HG03039 (cell line): ENCODE measurements around the gene CCR6.
A peak's percentile ranks its signal among the peaks of the same experiment; 100 is the strongest.

Experiments used
- ATAC-seq: cut with Tn5 transposase; IDR thresholded peaks from one replicate; pipeline ENCODE4 v1.9.1; 2021; ENCODE audit warnings: mild to moderate bottlenecking, moderate library complexity; ENCODE audit not compliant: unreplicated experiment

The CCR6 gene

DNA sequence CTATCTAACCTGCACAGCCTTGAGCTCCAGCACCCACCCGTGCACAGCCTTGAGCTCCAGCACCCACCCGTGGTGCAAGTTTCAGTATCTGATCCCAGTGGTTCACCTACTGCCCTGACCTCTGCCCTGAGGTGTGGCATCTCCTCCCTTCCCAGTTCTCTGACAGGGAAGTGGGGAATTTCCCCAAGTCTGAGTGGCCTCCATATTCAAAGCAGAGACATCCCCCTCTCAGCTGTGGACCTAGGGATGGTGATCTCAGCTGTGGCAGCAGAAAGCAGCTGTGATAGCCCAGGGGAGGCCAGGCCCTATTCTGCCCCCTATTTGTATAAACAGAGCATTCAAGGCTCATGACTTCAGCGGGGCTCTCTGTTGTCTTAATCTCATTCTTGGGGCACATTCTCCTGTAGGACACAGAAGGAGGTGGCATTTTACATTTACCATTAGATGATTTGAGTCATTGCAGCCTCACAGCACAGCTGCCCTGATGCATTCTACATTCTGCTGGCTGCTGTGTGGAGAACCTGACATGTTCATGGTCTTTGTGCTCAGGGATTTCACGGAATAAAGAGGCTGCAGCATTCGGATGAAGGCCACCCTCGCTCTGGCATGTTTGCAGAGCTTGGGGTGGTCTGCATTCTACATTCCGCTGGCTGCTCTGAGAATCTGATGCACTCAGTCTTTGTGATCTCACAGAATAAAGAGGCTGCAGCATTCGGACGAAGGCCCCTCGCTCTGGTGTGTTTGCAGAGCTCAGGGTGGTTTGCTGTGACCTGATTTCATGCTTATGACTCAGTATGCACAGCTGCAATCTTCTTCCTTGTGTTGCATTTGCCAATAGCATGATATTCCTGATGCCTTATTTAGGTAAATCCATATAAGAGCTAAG, 17.9 kb downstream of the CCR6 start:
- no peak for ATAC-seq

DNA sequence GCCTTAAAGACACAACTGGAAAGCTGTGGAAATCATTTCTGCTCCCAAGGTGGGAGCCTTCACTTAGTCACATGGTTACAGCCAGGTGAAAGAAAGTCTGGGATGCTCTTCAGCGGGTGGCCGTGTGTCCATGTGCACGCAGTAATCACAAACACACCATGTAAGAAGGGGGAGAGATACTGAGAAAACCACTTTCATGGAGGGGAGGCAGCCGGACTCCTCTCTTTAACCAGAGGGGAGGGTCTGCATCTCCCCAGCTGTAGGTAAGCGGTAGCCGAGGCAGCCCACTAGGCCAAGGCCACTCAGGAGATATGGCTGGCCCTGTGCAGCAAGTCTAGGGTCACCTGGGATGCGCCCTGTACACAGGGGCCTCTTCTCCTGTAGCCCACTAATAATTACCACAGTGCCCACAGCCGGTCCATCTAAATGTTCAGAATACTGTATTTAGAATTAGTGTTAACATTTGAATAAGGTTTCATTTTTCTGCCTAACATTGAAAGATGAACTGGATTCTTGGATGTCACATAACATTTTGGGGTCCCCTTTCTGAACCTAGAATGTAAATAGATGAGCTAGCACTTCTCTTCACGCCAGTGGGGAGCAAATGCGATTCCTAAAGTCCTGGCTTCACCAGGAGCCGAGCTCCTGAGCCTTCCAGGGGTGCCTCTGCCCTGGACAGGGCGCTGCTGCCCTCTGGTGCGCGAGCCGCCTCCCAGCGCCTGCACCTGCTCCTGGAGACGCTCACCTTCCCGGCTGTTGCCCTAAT, 19.0 kb downstream of the CCR6 start:
- ATAC-seq, result peak; percentile 68

DNA sequence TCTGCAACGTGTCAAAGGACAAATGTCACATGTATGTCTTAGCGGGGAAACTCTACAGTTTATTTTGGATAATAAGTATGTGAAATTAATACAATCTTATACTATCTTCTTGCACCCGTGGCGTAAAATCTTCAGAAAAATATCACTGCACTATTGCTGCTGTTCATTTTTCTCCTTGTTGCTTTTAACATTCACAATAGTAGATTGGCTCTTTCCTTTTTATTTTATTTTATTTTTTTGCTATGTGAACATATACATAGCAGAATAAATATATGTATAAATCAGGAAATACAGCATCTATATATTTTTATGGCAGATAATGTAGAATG, 19.5 kb downstream of the CCR6 start:
- no peak for ATAC-seq

DNA sequence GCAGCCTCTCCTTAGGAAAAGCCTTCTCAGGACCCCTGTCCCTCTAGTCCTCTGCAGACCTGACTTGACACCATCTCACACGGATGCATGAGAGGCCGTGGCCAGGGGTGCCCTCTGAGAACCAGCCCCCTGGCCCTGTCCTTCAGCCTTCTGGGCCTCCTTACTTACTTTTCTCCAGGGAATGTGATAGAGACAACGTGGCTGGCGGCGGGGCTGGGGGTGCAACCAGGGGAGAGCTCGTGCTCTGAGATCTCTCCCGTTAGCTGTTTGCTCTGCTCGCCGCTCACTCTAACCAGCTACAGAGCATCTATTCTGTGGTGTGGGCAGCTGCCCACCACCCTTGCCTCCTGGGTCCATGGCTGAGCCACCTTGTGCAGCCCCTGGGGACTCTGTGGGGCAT, 20.1 kb downstream of the CCR6 start:
- ATAC-seq, result no peak

DNA sequence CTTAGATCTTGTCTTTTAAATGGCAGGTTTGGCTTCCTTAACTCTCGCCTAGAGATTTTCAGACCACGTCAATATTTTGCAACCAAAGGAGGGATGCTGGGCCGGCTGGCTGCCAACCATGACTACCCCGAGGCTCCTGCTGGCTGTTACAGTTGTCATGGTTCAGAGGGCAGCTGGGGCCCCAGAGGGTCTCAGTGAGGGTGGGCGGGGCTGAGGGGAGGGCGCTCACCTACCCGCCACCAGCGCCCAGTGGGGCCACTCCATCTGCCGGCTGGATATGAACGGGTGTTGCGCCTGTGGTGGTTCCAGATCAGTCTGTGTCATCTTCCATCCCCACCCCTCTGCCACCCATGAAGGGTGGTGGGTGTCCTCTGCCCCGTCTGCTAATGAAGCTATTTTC, 22.6 kb downstream of the CCR6 start:
- no peak for ATAC-seq

DNA sequence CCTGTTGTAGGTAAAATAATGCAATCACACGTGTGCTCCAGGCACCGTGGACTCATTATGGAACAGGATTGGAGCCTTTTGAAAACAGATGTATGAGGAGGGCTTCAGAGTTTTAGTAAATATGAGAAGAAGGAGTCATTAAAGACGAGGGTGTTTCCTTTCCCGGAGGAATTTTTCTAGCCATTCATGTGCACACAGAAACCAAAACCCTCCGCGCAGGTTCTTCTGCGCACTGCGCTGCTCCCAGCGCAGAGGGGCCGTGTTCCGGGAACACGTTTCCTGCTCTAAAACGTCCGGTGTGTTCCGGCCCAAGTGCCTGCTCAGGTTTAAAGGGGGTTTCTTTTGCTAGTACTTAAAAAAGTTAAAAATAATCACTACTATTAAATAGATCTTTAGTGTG, 23.2 kb downstream of the CCR6 start:
- no peak for ATAC-seq

DNA sequence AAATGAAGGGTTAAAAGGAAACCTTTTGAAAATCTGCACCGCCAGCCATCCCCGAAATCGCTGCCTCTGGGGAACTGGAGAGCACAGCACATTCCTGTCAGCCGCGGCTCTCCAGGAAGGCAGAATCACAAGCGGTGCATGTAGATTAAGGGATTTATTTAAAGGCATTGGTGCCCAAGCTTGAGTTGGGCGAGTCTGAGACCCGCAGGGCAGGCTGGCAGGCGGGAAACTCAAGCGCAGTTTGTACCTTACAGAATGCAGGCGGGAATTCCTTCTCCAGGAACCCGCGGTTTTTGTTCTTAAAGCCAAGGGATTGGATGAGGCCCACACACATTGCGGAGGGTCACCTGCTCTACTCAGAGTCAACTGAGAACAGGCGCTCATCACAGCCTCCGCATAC, 24.1 kb downstream of the CCR6 start:
- ATAC-seq, result no peak

DNA sequence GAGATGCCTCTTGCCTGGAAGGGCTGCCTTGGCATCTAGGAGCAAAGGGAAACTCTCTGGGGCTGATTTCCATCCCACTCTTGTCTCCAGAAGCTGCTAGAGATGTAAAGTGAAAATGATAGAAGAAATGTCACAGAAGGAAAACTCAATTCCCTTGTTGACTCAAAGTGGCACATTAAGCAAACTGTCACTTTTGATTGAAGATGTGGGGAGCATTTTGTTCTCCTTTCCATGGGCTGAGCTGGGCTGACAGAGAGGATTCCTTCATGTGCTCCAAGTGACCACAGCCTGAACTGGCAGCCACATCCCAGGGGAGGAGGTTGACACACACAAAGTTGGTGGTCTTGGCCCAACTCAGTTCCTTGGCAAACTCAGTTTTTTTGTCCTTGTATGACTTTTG, 25.1 kb downstream of the CCR6 start:
- no peak for ATAC-seq

DNA sequence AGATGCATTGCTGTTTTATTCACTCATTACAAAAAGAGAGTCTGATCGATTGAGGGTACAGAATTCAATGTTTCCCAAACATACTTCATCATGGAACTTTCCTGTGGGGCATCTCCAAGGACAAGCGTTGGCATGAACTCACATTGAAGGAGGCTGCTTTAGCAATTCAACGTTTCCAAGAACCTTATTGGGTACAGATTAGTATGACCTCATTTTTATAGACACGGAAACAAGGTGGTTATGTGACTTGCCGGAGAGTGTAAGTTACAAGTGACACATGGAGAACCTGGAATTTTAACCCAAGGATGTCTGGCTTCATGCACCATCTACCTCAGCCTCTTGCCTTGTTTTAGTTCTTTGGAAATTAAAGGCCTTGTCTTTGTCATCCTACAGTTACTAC, 26.1 kb downstream of the CCR6 start:
- no peak for ATAC-seq

DNA sequence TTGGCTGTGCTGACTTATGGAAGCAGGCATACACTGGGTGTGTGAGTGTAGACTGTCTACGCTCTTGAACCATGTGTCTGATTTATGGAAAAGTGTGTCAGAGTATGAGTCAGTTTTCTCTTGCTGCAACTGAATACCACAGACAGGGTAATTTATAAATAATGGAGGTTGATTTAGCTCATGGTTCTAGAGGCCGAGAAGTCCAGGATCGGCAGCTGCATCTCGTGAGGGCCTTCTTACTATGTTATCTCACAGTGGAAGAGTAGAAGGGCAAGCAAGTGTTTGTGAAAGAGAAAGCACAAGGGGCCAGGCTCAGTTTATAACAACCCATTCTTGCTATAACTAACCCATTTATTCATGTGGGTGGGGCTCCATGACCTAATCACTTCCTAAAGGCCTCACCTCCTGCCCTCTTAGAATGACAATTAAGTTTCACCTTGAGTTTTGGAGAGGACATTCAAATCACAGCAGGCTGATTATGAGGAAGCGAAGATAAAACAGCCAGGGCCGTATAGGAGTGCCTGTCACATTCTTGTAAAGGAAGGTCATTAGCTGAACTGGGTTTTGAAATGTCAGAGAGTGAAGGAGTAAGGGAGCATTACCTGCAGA, 28.1 kb downstream of the CCR6 start:
- ATAC-seq, result peak; percentile 55

DNA sequence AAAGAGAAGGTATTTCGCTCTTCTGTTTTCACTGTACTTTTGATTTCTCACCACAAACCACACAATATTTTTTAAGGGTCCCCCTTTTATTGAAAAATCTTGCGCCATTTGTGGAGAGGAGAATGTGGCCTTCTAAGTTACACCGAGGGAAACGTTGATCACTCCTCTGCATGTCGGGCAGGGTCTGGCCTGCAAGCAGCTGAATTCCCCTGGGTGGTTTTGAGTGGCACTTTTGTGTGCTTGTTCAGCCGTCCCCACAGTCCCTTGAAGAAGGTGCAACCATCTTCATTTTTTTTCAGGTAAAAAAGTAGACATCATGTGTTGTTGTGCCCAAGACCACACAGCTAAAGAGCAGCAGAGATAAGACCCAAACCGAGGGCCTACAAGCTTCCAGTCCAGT, 28.8 kb downstream of the CCR6 start:
- ATAC-seq, result no peak

DNA sequence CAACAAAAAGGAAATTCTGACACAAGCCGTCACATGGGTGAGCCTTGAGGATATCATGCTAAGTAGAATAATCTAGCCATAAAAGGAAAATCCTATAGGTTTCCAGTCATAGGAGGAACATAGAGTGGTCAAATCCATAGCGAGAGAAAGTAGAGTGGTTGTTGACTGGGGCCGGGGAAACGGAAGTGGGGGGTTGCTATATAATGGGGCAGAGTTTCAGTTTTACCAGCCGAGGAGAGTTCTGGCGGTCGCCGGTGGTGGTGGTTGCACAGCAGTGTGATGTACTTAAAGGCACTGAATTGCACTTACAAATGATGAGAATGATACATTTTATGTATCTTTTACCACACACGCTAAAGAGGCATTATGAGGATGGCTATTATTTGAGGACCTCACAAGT, 30.0 kb downstream of the CCR6 start:
- no peak for ATAC-seq

DNA sequence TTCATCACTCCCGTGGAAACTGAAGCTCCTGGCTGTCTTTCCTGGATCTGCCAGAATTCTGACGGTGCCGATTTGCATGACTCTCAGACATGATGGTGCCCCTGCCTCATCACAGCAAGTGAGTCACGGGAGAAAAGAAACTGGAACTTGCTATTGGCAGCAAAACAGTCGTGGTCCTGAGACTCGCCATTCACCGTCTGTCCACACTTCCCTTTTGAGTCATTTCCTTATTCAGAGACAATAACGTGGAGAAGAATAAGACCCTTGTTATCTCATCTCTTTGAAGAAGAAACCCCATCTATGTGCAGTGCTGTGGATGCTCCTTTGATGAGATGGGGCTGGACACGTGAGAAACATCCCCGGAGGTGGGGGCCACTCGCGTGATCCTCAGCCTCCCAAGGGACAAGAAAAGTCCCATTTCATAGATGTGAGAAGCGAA, 30.6 kb downstream of the CCR6 start:
- peak; percentile 43 for ATAC-seq

DNA sequence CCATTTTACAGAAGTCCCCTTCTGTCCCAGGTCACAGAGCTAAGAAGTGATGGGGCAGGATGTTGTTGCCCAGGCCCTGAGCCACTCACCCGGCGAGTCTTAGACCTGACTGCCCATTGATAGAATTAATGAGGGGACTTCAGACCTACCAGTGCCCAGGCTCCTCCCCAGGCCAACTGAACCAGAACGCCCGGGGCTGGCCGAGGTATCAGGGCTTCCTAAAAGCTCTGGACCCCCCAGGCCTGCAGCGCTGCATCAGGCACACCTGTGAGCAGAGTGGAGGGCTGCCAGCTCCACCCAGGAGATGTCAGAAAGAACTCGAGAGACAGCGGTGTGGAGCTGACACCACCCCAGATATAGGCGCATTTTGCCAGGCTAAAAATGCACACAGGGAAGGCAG, 31.4 kb downstream of the CCR6 start:
- ATAC-seq, result no peak

DNA sequence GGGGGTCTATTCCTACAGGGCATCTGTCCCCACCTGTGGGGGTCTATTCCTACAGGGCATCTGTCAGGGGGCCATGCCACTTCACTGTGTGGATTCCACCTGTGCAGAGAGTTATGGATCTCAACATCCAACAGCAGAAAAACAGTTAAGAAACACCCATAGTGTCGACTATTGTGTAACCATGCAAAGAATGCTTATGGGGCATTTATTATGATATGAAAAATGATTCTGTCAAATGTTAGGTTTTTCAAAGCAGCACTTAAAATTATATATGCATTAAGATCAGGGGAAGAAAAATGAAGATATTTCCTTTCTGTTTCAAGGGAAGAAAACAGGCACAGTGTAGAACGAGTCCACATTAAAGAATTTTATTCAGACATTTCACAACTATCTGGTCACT, 32.0 kb downstream of the CCR6 start:
- no peak for ATAC-seq

DNA sequence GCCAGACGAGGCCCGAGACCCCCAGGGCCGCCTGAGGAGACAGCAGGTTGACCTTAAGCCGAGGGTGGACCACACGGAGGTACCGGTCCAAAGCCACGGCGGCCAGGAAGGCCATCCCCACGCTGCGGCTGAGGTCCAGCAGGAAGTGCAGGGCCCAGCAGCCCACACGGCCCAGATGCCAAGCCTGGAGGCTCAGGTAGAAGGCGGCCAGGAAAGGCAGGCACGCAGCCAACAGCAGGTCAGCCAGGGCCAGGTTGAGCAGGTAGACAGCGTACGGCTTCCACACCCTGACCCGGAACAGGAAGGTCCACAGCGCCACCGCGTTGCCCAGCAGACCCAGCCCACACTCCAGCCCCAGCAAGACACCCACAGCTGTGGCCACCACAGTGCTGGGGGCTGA, 34.5 kb downstream of the CCR6 start:
- no peak for ATAC-seq

DNA sequence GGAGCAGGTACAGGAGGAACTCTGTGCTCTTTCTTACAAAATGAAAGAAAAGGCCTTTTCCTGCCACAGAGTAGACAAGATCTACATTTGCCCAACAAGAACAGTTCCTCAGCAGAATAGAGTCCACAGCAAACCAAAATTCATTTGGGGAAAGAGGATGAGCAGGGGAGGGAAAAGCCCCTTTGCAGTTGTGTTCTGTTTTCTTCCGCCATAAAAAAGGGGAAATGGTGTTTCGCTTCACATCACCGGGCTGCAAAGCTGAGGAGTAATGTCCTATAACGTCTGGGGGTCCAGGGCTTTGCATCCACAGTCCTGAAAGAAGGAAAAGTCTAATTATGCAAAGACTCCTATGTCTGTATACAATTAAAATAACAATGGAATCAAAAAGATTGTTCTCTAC, 35.0 kb downstream of the CCR6 start, which contains the start of gene GPR31:
GPR31 (minus strand) TSS at position 118 of the 400 bp plus-strand sequence. CDS start 149 bp downstream, outside the sequence.
- no peak for ATAC-seq

DNA sequence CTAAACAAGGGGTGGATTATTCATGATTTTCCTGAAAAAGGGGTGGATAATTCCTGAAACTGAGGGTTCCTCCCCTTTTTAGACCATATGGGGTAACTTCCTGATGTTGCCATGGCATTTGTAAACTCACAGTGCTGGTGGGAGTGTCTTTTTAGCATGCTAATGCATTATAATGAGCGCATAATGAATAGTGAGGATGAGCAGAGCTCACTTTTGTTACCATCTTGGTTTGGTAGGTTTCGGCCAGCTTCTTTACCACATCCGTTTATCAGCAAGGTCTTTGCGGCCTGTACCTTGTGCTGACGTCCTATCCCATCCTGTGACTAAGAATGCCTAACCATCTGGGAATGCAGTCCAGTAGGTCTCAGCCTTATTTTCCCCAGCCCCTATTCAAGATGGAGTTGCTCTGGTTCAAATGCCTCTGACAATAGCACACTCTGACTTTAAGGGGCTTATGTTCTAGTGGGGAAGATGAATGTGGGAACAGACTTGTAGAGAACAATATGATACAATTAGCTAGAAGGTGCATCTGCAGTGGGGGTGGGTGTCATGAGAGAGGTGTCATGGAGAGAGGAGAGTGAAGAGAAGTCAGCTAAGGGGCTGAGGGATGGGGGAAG, 39.1 kb downstream of the CCR6 start:
- ATAC-seq, result no peak

DNA sequence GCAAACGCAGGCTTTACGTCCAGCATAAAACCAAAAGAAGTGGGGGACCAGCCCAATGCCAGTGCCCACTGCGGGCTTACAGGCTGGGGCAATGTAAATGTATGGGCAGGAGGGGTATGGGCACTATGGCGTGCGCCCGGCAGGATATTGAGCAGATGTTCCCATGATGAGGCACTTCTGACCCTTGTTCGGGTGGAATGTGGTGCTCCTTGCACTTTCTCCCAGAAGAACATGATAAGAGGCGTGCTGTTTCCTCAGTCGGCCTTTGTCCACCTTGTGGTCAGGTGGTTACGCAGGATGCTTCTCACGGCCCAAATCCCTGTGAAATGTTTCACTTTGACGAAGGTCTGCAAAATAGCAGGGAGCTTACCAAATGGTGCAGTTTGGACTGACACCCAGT, 39.7 kb downstream of the CCR6 start:
- no peak for ATAC-seq

DNA sequence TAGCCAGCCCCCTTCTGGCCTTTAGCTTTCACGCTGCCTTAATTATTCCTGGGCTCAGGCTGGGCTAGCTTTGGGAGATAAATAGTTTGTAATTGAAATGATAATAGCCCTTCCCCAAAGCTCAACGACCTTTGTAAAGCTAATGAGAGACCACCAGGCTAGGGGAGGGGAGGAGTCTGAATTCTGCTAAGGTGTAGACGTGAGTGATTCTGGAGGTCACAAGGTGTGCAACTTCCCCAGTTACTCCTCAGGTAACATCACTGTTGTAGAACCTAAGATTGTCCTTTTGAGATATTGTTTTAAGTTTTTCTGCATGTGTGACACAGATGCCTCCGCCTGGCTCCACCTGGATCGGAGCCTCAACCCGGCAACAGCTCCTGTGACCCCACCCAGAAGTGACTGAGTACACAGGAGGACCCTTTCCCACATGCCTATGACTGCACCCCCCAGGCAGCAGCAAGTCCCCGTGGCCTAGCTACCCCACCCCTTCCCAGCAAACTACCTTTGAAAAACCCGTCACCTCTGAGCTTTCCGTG, 40.6 kb downstream of the CCR6 start:
- no peak for ATAC-seq

DNA sequence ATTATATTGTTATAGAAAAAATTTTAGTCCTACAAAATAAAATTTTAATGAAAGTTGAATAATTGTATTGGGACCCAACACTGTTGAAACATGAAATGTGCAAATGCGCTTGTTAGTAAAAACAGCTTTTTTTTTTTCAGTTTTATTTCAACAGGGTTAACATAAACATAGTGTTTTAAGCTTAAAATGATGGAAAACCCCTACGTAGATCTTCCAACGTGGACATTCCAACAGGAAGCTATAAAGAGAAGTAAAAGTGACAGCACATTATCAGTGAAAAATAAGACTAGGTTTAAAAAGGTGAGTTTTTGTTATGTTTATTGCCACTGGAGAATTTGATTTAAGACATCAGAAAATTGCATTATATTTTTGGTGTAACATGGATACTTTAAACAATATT, 41.4 kb downstream of the CCR6 start:
- ATAC-seq, result no peak
